Body of pancreas (tissue), 4 donors: ENCODE data around the gene ABHD5. TPM values are rescaled to one million over a fixed set of nuclear protein-coding genes. Genes with fewer than 3 reads are reported as not detected.

ENCODE experiments used
- ATAC-seq: fragments of 150-250 bp; one replicate; pipeline ENCODE4 v1.9.1; 2016
- DNase-seq, 4 donors: peaks; one replicate each; pipeline ENCODE4 v3.0.0-alpha.2; 2019
- H3K27ac ChIP-seq, 4 donors: fragments of 200-600 bp; sonication (generic); 1 replicate in 3 of 4; 2 replicates in 1 of 4; pipeline versions ENCODE4 v1.5.1 to v1.6.1; 2016 to 2019; ENCODE audit warnings: mild to moderate bottlenecking in 1 of 4, mixed read lengths in 1 of 4, moderate library complexity in 1 of 4
- H3K27me3 ChIP-seq, 2 donors: fragments of 200-600 bp; sonication (generic); one replicate each; pipeline ENCODE4 v1.6.0; 2016; ENCODE audit warnings: mild to moderate bottlenecking in 1 of 2
- H3K36me3 ChIP-seq, 2 donors: fragments of 200-600 bp; sonication (generic); replicated peaks in 1 of 2; 2 replicates each; pipeline ENCODE4 v1.5.1; 2016; ENCODE audit warnings: low read depth in 2 of 2; ENCODE audit not compliant: insufficient read depth in 1 of 2
- H3K4me1 ChIP-seq: fragments of 200-600 bp; sonication (generic); one replicate; pipeline ENCODE4 v1.6.0; 2016
- H3K4me3 ChIP-seq, 2 donors: fragments of 200-600 bp; sonication (generic); 1 replicate in 1 of 2; 2 replicates in 1 of 2; pipeline ENCODE4 v1.5.1; 2016 to 2019
- H3K9me3 ChIP-seq, 3 donors: fragments of 200-600 bp; sonication (generic); 1 replicate in 2 of 3; 2 replicates in 1 of 3; pipeline ENCODE4 v1.5.1; 2016
- CTCF ChIP-seq, 7 experiments: fragments of 450-650 bp in 4 of 7; fragments of 200-600 bp in 3 of 7; sonication (generic) in 3 of 7; IDR thresholded peaks; one replicate each; pipeline ENCODE4 v1.5.1; 2016 to 2019; ENCODE audit warnings: antibody characterized with exemption in 7 of 7
- POLR2A ChIP-seq, 3 donors: fragments of 450-650 bp; IDR thresholded peaks; one replicate each; pipeline ENCODE4 v1.6.1; 2016; ENCODE audit warnings: antibody characterized with exemption in 3 of 3, mild to moderate bottlenecking in 2 of 3
- WGBS, 2 donors: methylation state at CpG; one replicate each; pipeline ENCODE4 v1.1.5; 2017; 5-methylcytosine and 5-hydroxymethylcytosine counted together
- intact Hi-C: fragments of 100-400 bp; cut with DNase I; formaldehyde crosslinking; loops from one replicate; pipeline ENCODE4 v1.15.1; 2023
- total RNA-seq, 2 donors: library from RNA; depleted of rRNA; stranded (reverse); fragments of >200 nt; gene quantifications; one replicate each; pipeline ENCODE4 v1.1.0, GENCODE V29; 2016

The ABHD5 gene
- total RNA-seq, 2 donors from 2014 or later = 14.8 to 21.8 TPM

GRCh38 chr3:43776101-43776500, 85.4 kb downstream of the ABHD5 start:
- H3K9me3 ChIP-seq = no peaks in the 10 kb centered on the region
- DNase-seq (no peak), ATAC-seq (no peak)
- no peaks in the 10 kb centered on the region for H3K27me3 ChIP-seq
- WGBS, 2 donors = 75 to 89% methylated on average over 3 of the region's 3 CpGs
- H3K4me3 ChIP-seq = no peak overlapping the region
- no peaks in the 10 kb centered on the region for H3K36me3 ChIP-seq
- intact Hi-C loops = no loop called here
- no peak overlapping the region for H3K27ac ChIP-seq
- TF ChIP-seq CTCF (IDR thresholded peaks at IDR 0.05) (no peak), POLR2A (IDR thresholded peaks at IDR 0.05) (no peak)
- H3K4me1 ChIP-seq = no peaks in the 10 kb centered on the region

GRCh38 chr3:43779850-43780249, 89.1 kb downstream of the ABHD5 start:
- Histone ChIP-seq H3K9me3 (no peaks in the 10 kb centered on the region), H3K27me3 (no peaks in the 10 kb centered on the region), H3K4me1 (no peaks in the 10 kb centered on the region), H3K4me3 (no peak overlapping the region), H3K27ac (no peak overlapping the region), H3K36me3 (no peaks in the 10 kb centered on the region)
- intact Hi-C loops = no loop called here
- ATAC-seq (no peak), DNase-seq (no peak)
- no peak for TF ChIP-seq POLR2A (IDR thresholded peaks at IDR 0.05)
- whole genome bisulfite sequencing, 2 donors = 58 to 80% methylated on average over 2 to 3 of the region's 3 CpGs

GRCh38 chr3:43782541-43782940, 91.8 kb downstream of the ABHD5 start:
- DNase-seq = no peak
- H3K4me3 ChIP-seq = no peak overlapping the region
- intact Hi-C loops = no loop called here
- H3K9me3 ChIP-seq = no peaks in the 10 kb centered on the region
- H3K36me3 ChIP-seq = no peaks in the 10 kb centered on the region
- H3K27me3 ChIP-seq = no peaks in the 10 kb centered on the region
- H3K27ac ChIP-seq = no peak overlapping the region
- TF ChIP-seq CTCF (IDR thresholded peaks at IDR 0.05) = no peak
- TF ChIP-seq POLR2A (IDR thresholded peaks at IDR 0.05) = no peak
- WGBS, 2 donors = 54 to 58% methylated on average over 2 of the region's 2 CpGs
- H3K4me1 ChIP-seq = no peaks in the 10 kb centered on the region
- ATAC-seq = no peak

Other genes starting within 250 kb of the ABHD5 start
- gene ANO10, start 68.9 kb upstream of the ABHD5 start, total RNA-seq = 10 to 100 TPM; 14.3 to 16.2 TPM